Thymus (tissue), 14 donors: ENCODE measurements around the gene ACOT6. TPM values are rescaled to one million over a fixed set of nuclear protein-coding genes. Genes with fewer than 3 reads are reported as not detected.
"Not testable (repeated sequence)": the region's sequence is repeated elsewhere in the genome, so short reads cannot be mapped to it uniquely, and the experiment has no call there.

Experiments used
- DNase-seq, 9 donors: peaks; one replicate each; pipeline ENCODE4 v3.0.0-alpha.2; 2013; ENCODE audit warnings: low spot score in 9 of 9, low read depth in 6 of 9, missing footprints in 1 of 9
- H3K27ac ChIP-seq, 2 donors: one replicate each; pipeline ENCODE4 v1.5.1; 2013; ENCODE audit warnings: control low read depth in 1 of 2, low read depth in 1 of 2, low read length in 1 of 2, mild to moderate bottlenecking in 1 of 2, moderate library complexity in 1 of 2
- H3K27me3 ChIP-seq, 2 donors: one replicate each; pipeline ENCODE4 v1.5.1; 2013; ENCODE audit warnings: low read length in 1 of 2; ENCODE audit not compliant: control insufficient read depth in 2 of 2, insufficient read depth in 1 of 2
- H3K36me3 ChIP-seq, 2 donors: one replicate each; pipeline ENCODE4 v1.5.1; 2013; ENCODE audit warnings: low read length in 1 of 2, mild to moderate bottlenecking in 1 of 2, moderate library complexity in 1 of 2; ENCODE audit not compliant: control insufficient read depth in 2 of 2, insufficient read depth in 2 of 2
- H3K4me1 ChIP-seq, 2 donors: one replicate each; pipeline ENCODE4 v1.5.1; 2013; ENCODE audit warnings: low read length in 2 of 2; ENCODE audit not compliant: control insufficient read depth in 2 of 2, insufficient read depth in 2 of 2
- H3K4me3 ChIP-seq, 2 donors: one replicate each; pipeline ENCODE4 v1.5.1; 2013; ENCODE audit warnings: low read length in 2 of 2, control low read depth in 1 of 2, mild to moderate bottlenecking in 1 of 2
- H3K9me3 ChIP-seq, 2 donors: one replicate each; pipeline ENCODE4 v1.5.1; 2013; ENCODE audit warnings: low read length in 1 of 2, mild to moderate bottlenecking in 1 of 2; ENCODE audit not compliant: control insufficient read depth in 2 of 2, insufficient read depth in 1 of 2
- WGBS: extraction: QIAGEN DNeasy Blood & Tissue Kit; methylation state at CpG from one replicate; pipeline ENCODE4 v1.1.7; 2013; 5-methylcytosine and 5-hydroxymethylcytosine counted together
- long read RNA-seq, 10 donors: transcript quantifications; one replicate each; lab custom pipeline, GENCODE V29; 2026
- polyA plus RNA-seq: library from polyadenylated mRNA; stranded (reverse); fragments of 200-250 nt; gene quantifications from one replicate; pipeline ENCODE4 v1.2.3, GENCODE V29; 2013
- total RNA-seq: library from RNA; stranded (reverse); fragments of 120-200 nt; gene quantifications from one replicate; pipeline ENCODE4 v1.2.4, GENCODE V29; 2013
- donor health status: healthy.

Gene ACOT6, protein sequence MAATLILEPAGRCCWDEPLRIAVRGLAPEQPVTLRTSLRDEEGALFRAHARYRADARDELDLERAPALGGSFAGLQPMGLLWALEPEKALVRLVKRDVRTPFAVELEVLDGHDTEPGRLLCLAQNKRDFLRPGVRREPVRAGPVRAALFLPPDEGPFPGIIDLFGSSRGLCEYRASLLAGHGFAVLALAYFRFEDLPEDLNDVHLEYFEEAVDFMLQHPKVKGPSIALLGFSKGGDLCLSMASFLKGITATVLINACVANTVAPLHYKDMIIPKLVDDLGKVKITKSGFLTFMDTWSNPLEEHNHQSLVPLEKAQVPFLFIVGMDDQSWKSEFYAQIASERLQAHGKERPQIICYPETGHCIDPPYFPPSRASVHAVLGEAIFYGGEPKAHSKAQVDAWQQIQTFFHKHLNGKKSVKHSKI
- total RNA-seq: not detected
- 0.05 TPM for polyA plus RNA-seq
- long read RNA-seq, donor 1: 0 reads
- long read RNA-seq, donor 2: 0 reads
- long read RNA-seq, donor 3: 0 reads
- long read RNA-seq, donor 4: 0 reads
- long read RNA-seq, donor 5: 0 reads
- long read RNA-seq, donor 6: 0 reads
- long read RNA-seq, donor 7: 0 reads
- long read RNA-seq, donor 8: 0 reads
- long read RNA-seq, donor 9: 0 reads
- long read RNA-seq, donor 10: 0 reads

DNA sequence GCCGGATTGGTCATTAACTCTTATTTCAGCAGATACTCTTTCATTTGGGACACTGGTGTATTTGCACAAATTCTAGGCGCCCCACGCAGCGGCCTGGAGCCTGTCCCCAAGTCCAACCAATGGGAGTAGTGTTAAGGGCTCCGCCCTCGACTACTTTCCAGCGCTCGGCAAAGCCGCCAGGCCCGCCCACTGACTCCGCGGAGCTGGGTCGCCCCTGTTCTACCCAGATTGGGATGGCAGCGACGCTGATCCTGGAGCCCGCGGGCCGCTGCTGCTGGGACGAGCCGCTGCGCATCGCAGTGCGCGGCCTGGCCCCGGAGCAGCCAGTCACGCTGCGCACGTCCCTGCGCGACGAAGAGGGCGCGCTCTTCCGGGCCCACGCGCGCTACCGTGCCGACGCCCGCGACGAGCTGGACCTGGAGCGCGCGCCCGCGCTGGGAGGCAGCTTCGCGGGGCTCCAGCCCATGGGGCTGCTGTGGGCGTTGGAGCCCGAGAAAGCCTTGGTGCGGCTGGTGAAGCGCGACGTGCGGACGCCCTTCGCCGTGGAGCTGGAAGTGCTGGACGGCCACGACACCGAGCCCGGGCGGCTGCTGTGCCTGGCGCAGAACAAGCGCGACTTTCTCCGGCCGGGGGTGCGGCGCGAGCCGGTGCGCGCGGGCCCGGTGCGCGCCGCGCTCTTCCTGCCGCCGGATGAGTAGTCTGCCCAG lies at the start of gene ACOT6:
Gene ACOT6 (plus strand): TSS at position 179 of the 707 bp plus-strand sequence. CDS start 55 bp downstream, at position 234.
- peaks cover 0 to 3% of the 10 kb centered on the region in 2 donors for H3K4me1 ChIP-seq
- peaks cover 0 to 4% of the 10 kb centered on the region in 2 donors for H3K9me3 ChIP-seq
- peak within 1 kb of the TSS in 1 of 2 donors; percentile 77 for H3K27ac ChIP-seq
- no peaks in the 10 kb centered on the region for H3K36me3 ChIP-seq
- peak within 1 kb of the TSS; percentile 51 to 63 for H3K4me3 ChIP-seq
- H3K27me3 ChIP-seq: peaks cover 3 to 24% of the 10 kb centered on the region in 2 donors
- peak; percentile 25 to 86 (median 65) for DNase-seq
- WGBS: under 1% methylated on average over 84 of the region's 84 CpGs

DNA sequence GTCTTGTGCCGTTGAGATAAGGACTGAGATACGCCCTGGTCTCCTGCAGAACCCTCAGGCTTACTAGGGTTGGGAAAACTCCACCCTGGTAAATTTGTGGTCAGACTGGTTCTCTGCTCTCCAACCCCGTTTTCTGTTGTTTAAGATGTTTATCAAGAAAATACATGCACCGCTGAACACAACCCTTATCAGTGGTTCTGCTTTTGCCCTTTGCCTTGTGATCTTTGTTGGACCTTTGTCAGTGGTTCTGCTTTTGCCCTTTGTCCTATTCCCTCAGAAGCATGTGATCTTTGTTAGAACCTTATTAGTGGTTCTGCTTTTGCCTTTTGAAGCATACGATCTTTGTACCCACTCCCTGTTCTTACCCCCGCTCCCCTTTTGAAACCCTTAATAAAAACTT lies 49.6 kb upstream of the ACOT6 start:
- not testable (repeated sequence) for H3K27me3 ChIP-seq, H3K4me1 ChIP-seq, H3K36me3 ChIP-seq, H3K9me3 ChIP-seq, H3K27ac ChIP-seq, DNase-seq, H3K4me3 ChIP-seq
- whole genome bisulfite sequencing: over 99% methylated on average over 6 of the region's 6 CpGs

DNA sequence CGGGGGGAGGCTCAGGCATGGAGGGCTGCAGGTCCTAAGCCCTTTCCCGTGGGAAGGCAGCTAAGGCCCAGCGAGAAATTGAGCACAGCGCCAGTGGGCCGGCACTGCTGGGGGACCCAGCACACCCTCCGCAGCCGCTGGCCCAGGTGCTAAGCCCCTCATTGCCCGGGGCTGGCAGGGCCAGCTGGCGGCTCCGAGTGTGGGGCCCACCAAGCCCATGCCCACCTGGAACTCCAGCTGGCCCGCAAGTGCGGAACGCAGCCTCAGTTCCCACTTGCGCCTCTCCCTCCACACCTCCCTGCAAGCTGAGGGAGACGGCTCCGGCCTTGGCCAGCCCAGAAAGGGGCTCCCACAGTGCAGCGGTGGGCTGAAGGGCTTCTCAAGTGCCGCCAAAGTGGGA lies 45.9 kb upstream of the ACOT6 start:
- H3K27ac ChIP-seq, H3K36me3 ChIP-seq, H3K27me3 ChIP-seq, H3K9me3 ChIP-seq, H3K4me3 ChIP-seq, DNase-seq: not testable (repeated sequence)
- H3K4me1 ChIP-seq: peaks cover 12 to 18% of the 10 kb centered on the region in 2 donors
- WGBS: 92% methylated on average over 18 of the region's 18 CpGs

DNA sequence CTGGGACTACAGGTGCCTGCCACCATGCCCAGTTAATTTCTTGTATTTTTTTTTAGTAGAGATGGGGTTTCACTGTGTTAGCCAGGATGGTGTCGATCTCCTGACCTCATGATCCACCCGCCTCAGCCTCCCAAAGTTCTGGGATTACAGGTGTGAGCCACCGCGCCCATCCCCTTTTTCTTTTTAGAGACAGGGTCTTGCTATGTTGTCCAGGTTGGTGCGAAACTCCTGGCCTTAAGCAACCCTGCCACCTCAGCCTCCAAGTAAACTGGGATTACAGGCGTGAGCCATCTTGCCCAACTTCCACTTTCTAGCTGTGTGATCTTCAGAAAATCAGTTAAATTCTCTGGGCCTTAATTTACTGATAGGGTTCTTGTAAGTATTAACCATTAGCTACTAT lies 45.4 kb upstream of the ACOT6 start:
- H3K9me3 ChIP-seq, H3K36me3 ChIP-seq, H3K4me3 ChIP-seq, H3K27me3 ChIP-seq, DNase-seq, H3K27ac ChIP-seq: not testable (repeated sequence)
- 96% methylated on average over 6 of the region's 6 CpGs for WGBS
- H3K4me1 ChIP-seq: peaks cover 12 to 18% of the 10 kb centered on the region in 2 donors

DNA sequence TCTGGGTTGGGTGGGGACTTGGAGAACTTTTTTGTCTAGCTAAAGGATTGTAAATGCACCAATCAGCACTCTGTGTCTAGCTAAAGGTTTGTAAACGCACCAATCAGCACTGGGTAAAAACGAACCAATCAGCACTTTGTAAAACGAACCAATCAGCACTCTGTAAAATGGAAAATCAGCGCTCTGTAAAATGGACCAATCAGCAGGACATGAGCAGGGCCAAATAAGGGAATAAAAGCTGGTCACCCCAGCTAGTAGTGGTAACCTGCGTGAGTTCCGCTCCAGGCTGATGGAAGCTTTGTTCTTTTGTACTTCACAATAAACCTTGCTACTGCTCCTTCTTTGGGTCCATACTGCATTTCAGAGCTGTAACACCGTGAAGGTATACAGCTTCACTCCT lies 45.0 kb upstream of the ACOT6 start:
- Histone ChIP-seq H3K4me1 (peaks cover 12 to 18% of the 10 kb centered on the region in 2 donors), H3K27ac (no peak overlapping the region), H3K27me3 (no peaks in the 10 kb centered on the region), H3K4me3 (no peak overlapping the region), H3K36me3 (no peaks in the 10 kb centered on the region), H3K9me3 (no peaks in the 10 kb centered on the region)
- DNase-seq: no peak
- WGBS: 99% methylated on average over 7 of the region's 7 CpGs

DNA sequence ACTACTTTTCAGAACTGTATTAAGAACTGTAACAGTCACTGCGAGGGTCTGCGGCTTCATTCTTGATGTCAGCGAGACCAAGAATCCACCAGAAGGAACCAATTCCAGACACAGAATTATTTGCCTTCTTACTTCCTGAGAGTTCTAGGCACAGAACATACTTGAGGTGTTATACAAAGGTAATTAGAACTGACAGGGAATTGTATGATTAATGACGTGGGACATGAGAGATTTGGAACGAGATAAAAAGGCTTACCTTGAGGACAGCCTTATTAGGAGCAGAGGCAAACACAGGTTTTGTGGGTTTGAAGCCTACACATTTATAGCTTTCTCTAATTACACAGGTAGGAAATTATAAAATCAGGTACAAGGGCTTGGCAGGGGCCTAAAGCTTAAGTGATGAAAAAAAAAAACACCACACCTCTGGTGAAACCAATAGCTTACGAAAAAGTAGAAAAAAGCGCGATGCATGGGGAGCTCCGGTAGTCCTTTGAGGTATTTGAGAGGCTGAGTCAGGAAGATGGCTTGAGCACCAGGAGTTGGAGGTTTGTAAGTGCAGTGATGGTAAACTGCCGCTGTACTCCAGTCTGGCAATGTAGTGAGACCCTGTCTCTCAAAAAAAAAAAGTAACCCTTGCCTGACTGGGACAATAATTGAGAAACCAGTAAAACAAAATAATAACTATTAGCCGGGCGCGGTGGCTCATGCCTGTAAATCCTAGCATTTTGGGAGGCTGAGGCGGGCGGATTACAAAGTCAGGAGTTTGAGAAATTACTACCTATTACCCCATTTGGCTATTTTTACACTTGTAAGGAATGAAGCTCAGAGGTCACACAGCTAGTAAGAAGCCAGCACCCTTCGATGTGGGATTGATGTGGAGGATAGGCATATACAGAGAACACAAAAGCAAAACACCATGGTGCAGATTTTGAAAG lies 44.1 kb upstream of the ACOT6 start:
- Histone ChIP-seq H3K27ac (peak overlapping the region; percentile 15 to 76), H3K4me1 (peaks cover 12 to 18% of the 10 kb centered on the region in 2 donors), H3K9me3 (no peaks in the 10 kb centered on the region), H3K36me3 (no peaks in the 10 kb centered on the region), H3K27me3 (no peaks in the 10 kb centered on the region), H3K4me3 (peak overlapping the region; percentile 54 to 74)
- peak in 1 of 9 donors; percentile 12 for DNase-seq
- 92% methylated on average over 16 of the region's 16 CpGs for WGBS

DNA sequence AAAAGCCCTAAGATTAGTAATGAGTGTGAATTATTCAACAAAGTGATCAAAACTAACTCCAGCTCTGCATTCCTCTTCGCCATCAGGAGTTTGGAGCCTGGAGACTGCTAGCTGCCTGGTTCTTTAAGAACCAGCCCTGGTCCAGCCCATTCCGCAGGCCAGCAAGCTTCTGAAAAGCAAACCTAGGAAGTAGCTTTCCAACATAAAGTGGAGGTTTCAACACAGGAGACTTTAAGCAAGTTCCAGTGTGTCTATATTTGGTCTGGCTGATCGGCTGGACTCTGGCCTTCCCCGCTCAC lies 43.5 kb upstream of the ACOT6 start:
- WGBS: 27% methylated on average over 4 of the region's 4 CpGs
- H3K27ac ChIP-seq: peak overlapping the region; percentile 76 to 79
- DNase-seq: not testable (repeated sequence)

DNA sequence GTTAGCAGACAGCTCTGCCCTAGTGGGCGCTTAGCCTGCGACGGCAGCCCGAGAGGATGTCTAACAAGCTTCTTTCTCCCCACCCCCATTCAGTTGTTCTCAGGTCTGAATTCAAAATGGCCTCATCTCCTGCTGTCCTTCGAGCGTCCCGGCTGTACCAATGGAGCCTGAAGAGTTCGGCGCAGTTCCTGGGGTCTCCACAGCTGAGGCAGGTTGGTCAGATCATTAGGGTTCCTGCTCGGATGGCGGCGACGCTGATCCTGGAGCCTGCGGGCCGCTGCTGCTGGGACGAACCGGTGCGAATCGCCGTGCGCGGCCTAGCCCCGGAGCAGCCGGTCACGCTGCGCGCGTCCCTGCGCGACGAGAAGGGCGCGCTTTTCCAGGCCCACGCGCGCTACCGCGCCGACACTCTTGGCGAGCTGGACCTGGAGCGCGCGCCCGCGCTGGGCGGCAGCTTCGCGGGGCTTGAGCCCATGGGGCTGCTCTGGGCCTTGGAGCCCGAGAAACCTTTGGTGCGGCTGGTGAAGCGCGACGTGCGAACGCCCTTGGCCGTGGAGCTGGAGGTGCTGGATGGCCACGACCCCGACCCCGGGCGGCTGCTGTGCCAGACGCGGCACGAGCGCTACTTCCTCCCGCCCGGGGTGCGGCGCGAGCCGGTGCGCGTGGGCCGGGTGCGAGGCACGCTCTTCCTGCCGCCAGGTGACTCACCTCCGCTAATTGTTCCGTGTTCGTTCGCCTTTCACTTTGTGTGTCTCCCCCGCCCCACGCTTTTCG lies 42.9 kb upstream of the ACOT6 start, which contains the start of gene ACOT2:
Gene ACOT2 (plus strand): TSS at position 29 of the 774 bp plus-strand sequence. CDS start 28 bp downstream, at position 57.
- not testable (repeated sequence) for H3K9me3 ChIP-seq, H3K36me3 ChIP-seq, H3K27me3 ChIP-seq
- peak; percentile 52 to 89 (median 68) for DNase-seq
- Histone ChIP-seq H3K4me3 (peak within 1 kb of the TSS; percentile 54 to 74), H3K27ac (peak within 1 kb of the TSS; percentile 76 to 93), H3K4me1 (peaks cover 12 to 18% of the 10 kb centered on the region in 2 donors)
- under 1% methylated on average over 82 of the region's 83 CpGs for WGBS

More for the DNA sequence above, 43.5 kb upstream of the ACOT6 start:
- not testable (repeated sequence) for H3K36me3 ChIP-seq, H3K27me3 ChIP-seq, H3K9me3 ChIP-seq
- Histone ChIP-seq H3K4me3 (peak overlapping the region; percentile 54 to 74), H3K4me1 (peaks cover 12 to 18% of the 10 kb centered on the region in 2 donors)
